Measurements from ENCODE around the gene DUOX1.

The DUOX1 gene

DNA sequence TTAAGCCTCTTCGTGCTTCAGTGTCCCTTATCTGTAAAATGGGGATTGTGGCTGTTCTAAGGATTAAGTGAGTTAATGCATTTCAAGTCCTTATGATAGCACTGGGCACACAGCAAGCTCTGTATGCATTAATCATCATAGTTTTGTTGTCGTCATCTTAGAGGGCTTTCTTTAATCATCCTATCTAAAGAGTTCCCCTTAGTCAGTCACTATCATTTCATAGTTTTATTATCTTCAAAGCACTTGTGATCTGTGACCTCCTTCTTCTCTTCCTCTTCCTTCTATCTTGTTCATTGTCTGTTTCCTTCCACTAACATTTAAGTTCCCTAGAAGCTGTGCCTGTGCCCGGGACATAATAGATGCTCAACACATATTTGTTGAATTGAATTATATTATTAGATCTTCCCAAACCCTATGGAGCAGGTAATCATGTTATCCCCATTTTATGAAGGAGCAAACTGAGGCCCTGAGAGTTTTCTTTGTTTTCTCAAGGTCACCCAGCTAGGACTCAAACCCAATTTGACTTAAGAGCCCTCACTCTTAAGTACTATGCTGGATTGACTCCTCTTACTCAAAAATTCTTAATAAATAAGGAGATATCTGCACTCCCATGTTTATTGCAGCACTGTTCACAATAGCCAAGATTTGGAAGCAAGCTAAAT, 40.0 kb upstream of the DUOX1 start:
- Histone ChIP-seq H3K9me2 (replicated peaks; ENCODE audit: insufficient read depth, low read length) (no peaks in the 10 kb centered on the region), H3K9ac (ENCODE audit: low read length) (no peak overlapping the region)
- no peak for TF ChIP-seq EZH2phosphoT487 (conservative IDR thresholded peaks at IDR 0.05; ENCODE audit: low read length)
- TF ChIP-seq, protein P1, sequence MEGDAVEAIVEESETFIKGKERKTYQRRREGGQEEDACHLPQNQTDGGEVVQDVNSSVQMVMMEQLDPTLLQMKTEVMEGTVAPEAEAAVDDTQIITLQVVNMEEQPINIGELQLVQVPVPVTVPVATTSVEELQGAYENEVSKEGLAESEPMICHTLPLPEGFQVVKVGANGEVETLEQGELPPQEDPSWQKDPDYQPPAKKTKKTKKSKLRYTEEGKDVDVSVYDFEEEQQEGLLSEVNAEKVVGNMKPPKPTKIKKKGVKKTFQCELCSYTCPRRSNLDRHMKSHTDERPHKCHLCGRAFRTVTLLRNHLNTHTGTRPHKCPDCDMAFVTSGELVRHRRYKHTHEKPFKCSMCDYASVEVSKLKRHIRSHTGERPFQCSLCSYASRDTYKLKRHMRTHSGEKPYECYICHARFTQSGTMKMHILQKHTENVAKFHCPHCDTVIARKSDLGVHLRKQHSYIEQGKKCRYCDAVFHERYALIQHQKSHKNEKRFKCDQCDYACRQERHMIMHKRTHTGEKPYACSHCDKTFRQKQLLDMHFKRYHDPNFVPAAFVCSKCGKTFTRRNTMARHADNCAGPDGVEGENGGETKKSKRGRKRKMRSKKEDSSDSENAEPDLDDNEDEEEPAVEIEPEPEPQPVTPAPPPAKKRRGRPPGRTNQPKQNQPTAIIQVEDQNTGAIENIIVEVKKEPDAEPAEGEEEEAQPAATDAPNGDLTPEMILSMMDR (IDR thresholded peaks at IDR 0.05; ENCODE audit: insufficient read depth, low read length, poor library complexity, severe bottlenecking): no peak

DNA sequence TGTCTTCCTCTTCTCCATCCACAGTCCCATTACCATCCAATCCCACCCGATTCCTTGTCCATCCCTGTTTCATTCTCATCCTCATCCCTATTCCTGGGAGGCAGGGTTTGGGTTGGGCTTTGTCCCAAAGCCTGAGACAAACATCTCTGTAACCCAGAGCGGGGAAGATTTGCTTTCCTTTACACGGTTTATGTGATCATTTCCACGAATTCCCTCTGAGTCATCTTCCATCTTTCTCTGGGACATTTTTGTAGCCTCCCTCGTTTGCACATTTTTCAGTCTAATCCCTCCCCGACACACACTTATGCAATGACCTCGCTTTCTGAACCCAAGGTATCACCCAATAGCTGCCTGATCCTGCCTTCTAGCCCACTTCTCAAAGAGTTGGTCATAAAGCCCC, 38.6 kb upstream of the DUOX1 start:
- no peaks in the 10 kb centered on the region for H3K9me3 ChIP-seq (ENCODE audit: insufficient read depth, low read length)
- H3K4me2 ChIP-seq (ENCODE audit: low read depth, low read length, poor library complexity, severe bottlenecking): no peak overlapping the region
- H3K27me3 ChIP-seq (ENCODE audit: low read length): no peaks in the 10 kb centered on the region
- no peak overlapping the region for H3K9ac ChIP-seq (ENCODE audit: low read length)
- no peak overlapping the region for H3K4me3 ChIP-seq (ENCODE audit: insufficient read depth, low read length, poor library complexity, severe bottlenecking)
- H2AFZ ChIP-seq (ENCODE audit: low read depth, low read length, severe bottlenecking): no peak overlapping the region
- no peaks in the 10 kb centered on the region for H3F3A ChIP-seq (ENCODE audit: insufficient read depth)
- H3K9me2 ChIP-seq (replicated peaks; ENCODE audit: insufficient read depth, low read length): no peaks in the 10 kb centered on the region
- H3K79me2 ChIP-seq (ENCODE audit: insufficient read depth, low read length): no peaks in the 10 kb centered on the region
- no peaks in the 10 kb centered on the region for H4K20me1 ChIP-seq (ENCODE audit: low read depth, low read length)
- H3K27ac ChIP-seq (ENCODE audit: low read depth, low read length): no peak overlapping the region
- no peak for TF ChIP-seq EZH2phosphoT487 (conservative IDR thresholded peaks at IDR 0.05; ENCODE audit: low read length)
- TF ChIP-seq, protein P1 (IDR thresholded peaks at IDR 0.05; ENCODE audit: insufficient read depth, low read length, poor library complexity, severe bottlenecking): no peak
- H3K36me3 ChIP-seq (ENCODE audit: low read length): no peaks in the 10 kb centered on the region

More for the DNA sequence above, 40.0 kb upstream of the DUOX1 start:
- Histone ChIP-seq H4K20me1 (ENCODE audit: low read depth, low read length) (no peaks in the 10 kb centered on the region), H3F3A (ENCODE audit: insufficient read depth) (no peaks in the 10 kb centered on the region), H3K79me2 (ENCODE audit: insufficient read depth, low read length) (no peaks in the 10 kb centered on the region), H3K9me3 (ENCODE audit: insufficient read depth, low read length) (no peaks in the 10 kb centered on the region), H3K27me3 (ENCODE audit: low read length) (no peaks in the 10 kb centered on the region), H2AFZ (ENCODE audit: low read depth, low read length, severe bottlenecking) (no peak overlapping the region), H3K4me3 (ENCODE audit: insufficient read depth, low read length, poor library complexity, severe bottlenecking) (no peak overlapping the region), H3K27ac (ENCODE audit: low read depth, low read length) (no peak overlapping the region), H3K4me2 (ENCODE audit: low read depth, low read length, poor library complexity, severe bottlenecking) (no peak overlapping the region), H3K36me3 (ENCODE audit: low read length) (no peaks in the 10 kb centered on the region)

DNA sequence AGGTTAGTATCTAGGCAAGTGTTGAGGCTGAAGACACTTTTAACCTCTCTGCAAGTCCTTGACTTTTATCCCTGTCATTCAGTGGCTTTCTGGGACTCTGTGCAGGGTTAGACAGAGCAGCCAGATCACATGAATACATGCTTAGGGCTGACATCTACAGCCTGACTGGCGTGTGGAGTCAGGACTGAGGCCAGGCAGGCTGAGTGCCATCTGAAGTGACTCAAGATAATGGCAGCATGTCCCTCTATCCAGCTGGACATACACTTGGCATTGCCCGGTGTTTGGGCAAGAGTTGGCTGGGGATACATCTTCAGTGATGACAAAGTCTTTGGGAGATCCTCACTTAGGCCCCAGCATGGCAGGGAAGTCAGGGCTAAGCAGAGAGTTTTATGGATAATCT, 38.2 kb upstream of the DUOX1 start:
- H3K36me3 ChIP-seq (ENCODE audit: low read length): no peaks in the 10 kb centered on the region
- H3K27me3 ChIP-seq (ENCODE audit: low read length): no peaks in the 10 kb centered on the region
- H3K9me2 ChIP-seq (replicated peaks; ENCODE audit: insufficient read depth, low read length): no peaks in the 10 kb centered on the region
- H3K9ac ChIP-seq (ENCODE audit: low read length): no peak overlapping the region
- H3K4me3 ChIP-seq (ENCODE audit: insufficient read depth, low read length, poor library complexity, severe bottlenecking): no peak overlapping the region
- H3K27ac ChIP-seq (ENCODE audit: low read depth, low read length): no peak overlapping the region
- no peaks in the 10 kb centered on the region for H3K79me2 ChIP-seq (ENCODE audit: insufficient read depth, low read length)
- no peaks in the 10 kb centered on the region for H4K20me1 ChIP-seq (ENCODE audit: low read depth, low read length)
- H3F3A ChIP-seq (ENCODE audit: insufficient read depth): no peaks in the 10 kb centered on the region
- H2AFZ ChIP-seq (ENCODE audit: low read depth, low read length, severe bottlenecking): no peak overlapping the region
- H3K4me2 ChIP-seq (ENCODE audit: low read depth, low read length, poor library complexity, severe bottlenecking): no peak overlapping the region
- no peaks in the 10 kb centered on the region for H3K9me3 ChIP-seq (ENCODE audit: insufficient read depth, low read length)
- TF ChIP-seq EZH2phosphoT487 (conservative IDR thresholded peaks at IDR 0.05; ENCODE audit: low read length): no peak
- TF ChIP-seq, protein P1 (IDR thresholded peaks at IDR 0.05; ENCODE audit: insufficient read depth, low read length, poor library complexity, severe bottlenecking): no peak

Measured in SU-DHL-6 (cell line).